22Rv1 (cell line): ENCODE data around the gene PLEK.

ENCODE experiments used
- CTCF ChIP-seq: fragments of 450-650 bp; IDR thresholded peaks from 2 replicates; pipeline ENCODE4 v1.5.1; 2017; ENCODE audit warnings: mild to moderate bottlenecking
- ZFX ChIP-seq: fragments of 450-650 bp; IDR thresholded peaks from 2 replicates; pipeline ENCODE4 v1.6.1; 2017; ENCODE audit warnings: antibody characterized with exemption, borderline replicate concordance

- TF ChIP-seq CTCF (no peak), ZFX (no peak)
Measured at GRCh38 chr2:68341062-68341329, 24.1 kb upstream of the PLEK start.
